Astrocyte (in vitro differentiated cells and primary cell): ENCODE results near the gene ACSL6.

Source experiments
- EZH2 ChIP-seq: IDR thresholded peaks from 2 replicates; pipeline ENCODE4 v1.6.1; 2012; ENCODE audit warnings: mild to moderate bottlenecking, low read length, inconsistent platforms; ENCODE audit not compliant: insufficient read depth
- TF ChIP-seq, protein P1 (sequence below): IDR thresholded peaks from 2 replicates; pipeline ENCODE4 v1.5.1; 2011; ENCODE audit warnings: low read depth, mild to moderate bottlenecking, inconsistent platforms, low read length, moderate library complexity; ENCODE audit not compliant: insufficient read depth

DNA sequence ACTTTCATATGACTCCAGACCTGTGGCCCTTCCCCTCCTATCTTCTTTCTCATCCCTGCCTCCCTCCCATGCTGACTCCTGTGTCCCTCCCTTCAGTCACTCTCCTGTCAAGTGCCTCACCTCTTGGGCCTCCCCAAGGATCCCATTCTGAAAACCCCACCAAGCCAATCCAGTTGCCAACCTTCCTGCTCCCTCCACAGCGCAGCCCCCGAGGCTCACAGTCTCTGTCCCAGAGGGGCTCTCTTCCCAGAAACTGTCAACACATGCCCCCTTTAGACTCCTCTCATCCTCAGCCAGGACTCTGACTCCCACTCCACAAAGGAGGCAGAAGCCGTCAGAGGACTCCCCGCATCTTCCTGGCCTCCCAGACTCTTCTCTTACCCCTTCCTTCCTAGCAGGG lies 30.8 kb downstream of the ACSL6 start:
- TF ChIP-seq, protein P1, sequence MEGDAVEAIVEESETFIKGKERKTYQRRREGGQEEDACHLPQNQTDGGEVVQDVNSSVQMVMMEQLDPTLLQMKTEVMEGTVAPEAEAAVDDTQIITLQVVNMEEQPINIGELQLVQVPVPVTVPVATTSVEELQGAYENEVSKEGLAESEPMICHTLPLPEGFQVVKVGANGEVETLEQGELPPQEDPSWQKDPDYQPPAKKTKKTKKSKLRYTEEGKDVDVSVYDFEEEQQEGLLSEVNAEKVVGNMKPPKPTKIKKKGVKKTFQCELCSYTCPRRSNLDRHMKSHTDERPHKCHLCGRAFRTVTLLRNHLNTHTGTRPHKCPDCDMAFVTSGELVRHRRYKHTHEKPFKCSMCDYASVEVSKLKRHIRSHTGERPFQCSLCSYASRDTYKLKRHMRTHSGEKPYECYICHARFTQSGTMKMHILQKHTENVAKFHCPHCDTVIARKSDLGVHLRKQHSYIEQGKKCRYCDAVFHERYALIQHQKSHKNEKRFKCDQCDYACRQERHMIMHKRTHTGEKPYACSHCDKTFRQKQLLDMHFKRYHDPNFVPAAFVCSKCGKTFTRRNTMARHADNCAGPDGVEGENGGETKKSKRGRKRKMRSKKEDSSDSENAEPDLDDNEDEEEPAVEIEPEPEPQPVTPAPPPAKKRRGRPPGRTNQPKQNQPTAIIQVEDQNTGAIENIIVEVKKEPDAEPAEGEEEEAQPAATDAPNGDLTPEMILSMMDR = no peak
- no peak for TF ChIP-seq EZH2
